GM20431 (cell line): ENCODE data around the gene SMYD1.

Source experiments
- in situ Hi-C: fragments of 300-500 bp; cut with MseI, MboI; formaldehyde crosslinking; loops from one replicate; pipeline ENCODE4 v1.15.0; 2020; ENCODE audit warnings: low sequenced_read_pairs; ENCODE audit not compliant: unreplicated experiment

SMYD1 gene

DNA sequence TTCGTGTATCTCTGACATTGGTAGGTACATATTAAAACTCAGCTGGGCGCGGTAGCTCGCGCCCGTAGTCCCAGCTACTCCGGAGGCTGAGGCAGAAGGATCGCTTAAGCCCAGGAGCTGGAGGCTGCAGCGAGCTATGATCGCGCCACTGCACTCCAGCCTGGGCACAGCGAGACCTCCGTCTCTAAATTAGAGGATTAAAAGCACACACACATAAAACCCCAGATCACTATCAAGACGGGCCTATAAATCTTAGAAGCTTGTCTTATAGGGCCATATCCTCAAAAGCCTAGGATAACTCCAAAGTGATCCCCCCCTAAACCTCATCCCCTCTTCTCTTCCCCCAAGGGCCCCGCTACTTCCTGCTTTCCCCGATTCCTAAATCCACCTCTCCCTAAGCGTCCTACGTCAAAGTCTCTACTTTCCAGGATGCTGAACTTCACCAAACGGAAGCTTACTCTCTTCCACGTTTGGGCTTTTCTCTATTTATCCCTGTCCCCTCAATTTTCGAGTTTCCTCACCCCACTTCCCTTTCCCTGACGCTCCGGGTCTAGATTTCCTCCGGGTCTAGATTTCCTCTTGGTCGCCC, 12.7 kb upstream of the SMYD1 start:
- in situ Hi-C loops = no loop called here

DNA sequence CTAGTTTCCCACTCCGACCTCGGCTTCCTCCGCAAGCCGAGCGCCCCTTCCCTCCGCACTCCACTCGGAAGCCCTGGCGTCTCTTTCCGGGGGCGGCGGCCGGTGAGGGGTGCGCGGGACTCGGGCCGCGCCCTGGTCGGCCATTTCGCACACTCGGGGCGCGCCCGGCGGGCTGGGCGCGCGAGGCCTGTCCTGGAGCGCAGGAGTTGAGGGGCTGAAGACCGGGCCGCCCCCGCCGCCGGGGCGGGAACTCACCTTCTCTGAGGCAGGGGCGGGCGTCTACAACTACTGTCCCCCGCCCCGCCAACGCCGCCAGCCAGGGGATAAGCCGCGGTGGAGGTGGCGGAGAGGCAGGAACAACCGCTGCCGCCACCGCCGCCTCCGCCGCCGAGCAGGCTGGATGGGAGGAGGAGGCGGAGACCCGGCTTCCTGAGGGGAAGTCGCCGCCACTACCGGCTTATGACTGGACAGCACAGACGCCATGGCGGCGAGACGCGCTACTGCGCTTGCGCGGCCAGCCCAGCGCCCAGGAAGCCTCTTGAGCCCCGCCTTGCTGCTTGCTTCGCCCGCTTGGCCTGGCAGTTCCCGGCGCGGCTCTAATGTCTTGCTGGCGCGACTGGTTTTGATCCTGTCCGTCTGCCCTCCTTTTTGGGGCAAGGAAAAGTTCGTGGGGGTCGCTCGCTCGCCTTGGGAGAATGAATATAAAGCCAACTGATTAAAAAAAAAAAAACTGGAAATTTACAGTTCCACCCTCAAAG, 12.1 kb upstream of the SMYD1 start, which contains the start of gene KRCC1:
KRCC1 (minus strand) TSS at position 413 of the 758 bp plus-strand sequence. CDS start 27,220 bp downstream, outside the sequence.
- in situ Hi-C loops = no loop called here

DNA sequence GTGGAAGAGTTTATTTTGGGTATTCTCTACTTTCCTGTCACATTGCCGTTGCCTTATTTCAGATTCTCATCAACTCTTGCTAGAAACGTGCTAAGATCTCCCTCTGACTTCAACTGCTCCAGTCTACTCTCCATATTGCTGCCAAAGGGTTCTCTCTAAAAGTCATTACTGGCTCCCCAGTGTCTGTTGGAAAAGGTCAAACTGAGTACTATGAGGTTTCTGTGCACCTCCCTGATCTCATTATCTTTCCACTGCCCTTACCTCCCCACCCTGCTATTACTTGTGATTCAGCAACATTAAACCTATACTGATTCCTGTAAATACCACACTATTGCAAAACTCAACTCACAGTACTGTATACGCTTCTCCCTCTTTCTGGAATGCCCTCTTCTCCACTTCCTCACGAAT, 10.2 kb upstream of the SMYD1 start:
- in situ Hi-C loops = no loop called here

DNA sequence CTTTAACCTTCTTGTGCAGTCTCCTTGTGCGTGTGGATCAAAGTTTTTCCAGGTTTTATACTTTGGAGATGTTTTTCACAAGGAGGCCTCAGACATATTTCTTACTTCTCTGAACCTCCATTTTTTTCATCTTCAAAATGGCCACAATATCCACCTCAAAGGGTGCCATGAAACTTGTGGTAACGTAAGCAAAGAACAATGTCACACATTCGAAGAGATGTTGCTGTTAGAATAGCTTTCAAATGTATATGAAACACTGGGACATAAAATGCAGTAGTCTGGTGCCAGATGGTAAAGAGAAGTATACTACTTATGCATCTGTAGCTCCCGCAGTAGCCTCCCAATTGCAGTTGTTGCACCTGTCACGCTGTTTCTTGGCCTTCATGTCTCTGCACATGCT, 9.4 kb upstream of the SMYD1 start:
- in situ Hi-C loops = no loop called here

DNA sequence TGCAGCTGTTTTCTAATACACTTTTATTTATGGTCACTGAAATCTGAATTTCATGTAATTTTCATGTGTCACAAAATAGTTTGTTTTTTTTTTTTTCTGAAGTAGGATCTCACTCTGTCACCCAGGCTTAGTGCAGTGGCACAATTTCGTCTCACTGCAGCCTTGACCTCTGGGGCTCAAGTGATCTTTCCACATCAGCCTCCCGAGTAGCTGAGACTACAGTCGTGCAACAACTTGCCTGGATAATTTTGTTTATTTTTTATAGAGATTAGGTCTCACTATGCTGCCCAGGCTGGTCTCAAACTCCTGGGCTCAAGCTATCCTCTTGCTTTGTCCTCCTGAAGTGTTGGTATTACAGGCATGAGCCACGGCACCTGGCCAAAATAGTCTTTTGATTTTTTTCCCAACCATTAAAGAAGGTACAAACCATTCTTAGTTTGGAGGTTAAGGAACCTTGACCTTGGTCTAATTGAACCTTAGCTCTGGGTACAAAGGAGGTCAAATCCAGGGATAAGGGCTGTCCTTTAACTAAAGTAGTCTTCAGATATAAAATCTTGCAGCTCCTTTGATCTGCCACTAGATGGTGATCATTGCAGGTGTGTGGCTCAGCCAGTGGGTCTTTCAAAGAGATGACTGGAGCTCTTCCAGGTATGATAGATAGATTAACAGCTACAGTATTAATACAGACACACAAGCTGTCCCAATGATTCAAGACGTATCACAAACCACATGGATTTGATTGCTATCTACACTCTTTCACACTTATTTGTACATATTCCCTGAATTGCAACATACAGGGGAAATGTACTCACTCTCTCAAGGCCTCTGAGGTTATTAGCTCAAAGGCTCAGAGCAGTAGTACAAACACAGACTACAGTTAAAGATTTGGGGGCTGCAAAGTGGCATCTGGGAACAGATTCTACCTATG, 7.4 kb upstream of the SMYD1 start:
- in situ Hi-C loops = loop anchor here (10.0 kb wide), 1 partner anchor 105 kb away; no protein-coding TSS in a partner anchor

DNA sequence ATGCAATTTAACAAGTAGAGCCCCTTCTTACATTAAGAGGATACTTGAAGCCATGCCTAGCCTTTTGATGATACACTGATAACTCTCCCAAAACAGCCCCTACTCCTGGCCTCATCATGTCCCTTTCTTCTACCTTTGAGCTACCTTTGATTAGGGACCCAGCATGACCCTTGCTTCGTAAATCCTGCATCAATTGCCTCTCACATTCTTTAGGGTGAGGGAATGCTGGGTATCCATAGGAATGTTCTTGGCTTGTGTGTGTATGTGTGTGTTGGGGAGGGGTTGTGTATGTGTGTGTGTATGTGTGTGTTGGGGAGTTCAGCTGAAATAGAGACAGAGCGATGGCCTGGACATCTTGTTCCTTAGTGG, 6.7 kb upstream of the SMYD1 start:
- in situ Hi-C loops = loop anchor here (10.0 kb wide), 1 partner anchor 104 kb away; no protein-coding TSS in a partner anchor

DNA sequence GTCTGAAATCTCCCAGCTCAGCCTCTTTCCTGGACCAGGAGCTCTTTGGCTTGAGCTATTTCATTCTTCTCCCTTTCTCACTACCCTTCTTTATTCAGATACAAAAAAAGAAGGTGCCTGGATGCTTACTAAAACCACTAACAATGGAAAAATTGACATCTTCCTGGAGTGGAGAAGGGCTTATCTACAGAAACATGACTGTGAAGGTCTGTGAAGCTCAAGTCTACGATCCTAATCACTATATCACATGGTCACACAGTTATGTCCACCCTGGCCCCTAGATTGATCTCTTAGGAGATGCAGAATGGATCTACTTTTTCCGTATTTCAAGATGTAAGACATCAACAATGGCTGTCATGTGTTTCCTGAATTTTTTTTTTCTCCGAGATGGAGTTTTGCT, 6.3 kb upstream of the SMYD1 start:
- in situ Hi-C loops = loop anchor here (10.0 kb wide), 1 partner anchor 104 kb away; no protein-coding TSS in a partner anchor

DNA sequence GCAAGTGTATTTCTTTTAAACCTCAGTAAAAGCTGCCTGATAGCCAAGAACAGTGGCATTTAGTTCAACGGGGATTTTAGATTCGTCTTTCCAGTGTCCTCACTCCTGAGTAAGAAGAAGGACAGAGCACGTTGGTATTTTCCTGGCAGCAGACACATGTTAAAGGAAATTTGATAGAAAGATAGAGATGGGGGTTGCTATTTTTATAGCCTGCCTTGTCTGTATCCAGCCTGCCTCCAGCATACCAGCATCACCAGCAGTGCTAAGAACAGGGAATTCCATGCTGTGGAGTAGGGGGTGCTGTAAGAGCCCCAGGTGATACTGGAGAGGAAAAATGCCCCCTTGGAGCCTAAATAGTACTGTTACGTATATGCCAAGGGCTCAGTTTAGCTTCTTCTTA, 1.1 kb upstream of the SMYD1 start:
- in situ Hi-C loops = loop anchor here (10.0 kb wide), 1 partner anchor 98 kb away; no protein-coding TSS in a partner anchor

DNA sequence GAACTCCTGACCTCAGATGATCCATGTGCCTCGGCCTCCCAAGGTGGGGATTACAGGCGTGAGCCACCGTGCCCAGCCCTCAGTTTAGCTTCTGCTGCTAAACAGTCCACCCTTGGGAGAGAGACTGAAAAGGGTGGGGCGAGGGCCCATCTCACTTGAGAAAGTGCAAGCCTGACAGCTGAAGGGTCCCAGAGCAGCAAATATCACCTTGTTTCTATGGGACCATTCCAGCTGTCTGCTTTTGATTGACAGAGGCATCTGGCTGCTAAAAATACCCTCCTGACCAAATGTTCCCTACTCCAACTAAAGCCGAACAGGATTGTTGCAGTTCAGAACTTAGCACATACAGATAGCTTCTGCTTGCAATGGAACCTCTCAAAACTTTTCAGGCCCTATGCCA, 436 bp upstream of the SMYD1 start:
- in situ Hi-C loops = loop anchor here (10.0 kb wide), 1 partner anchor 98 kb away; no protein-coding TSS in a partner anchor

DNA sequence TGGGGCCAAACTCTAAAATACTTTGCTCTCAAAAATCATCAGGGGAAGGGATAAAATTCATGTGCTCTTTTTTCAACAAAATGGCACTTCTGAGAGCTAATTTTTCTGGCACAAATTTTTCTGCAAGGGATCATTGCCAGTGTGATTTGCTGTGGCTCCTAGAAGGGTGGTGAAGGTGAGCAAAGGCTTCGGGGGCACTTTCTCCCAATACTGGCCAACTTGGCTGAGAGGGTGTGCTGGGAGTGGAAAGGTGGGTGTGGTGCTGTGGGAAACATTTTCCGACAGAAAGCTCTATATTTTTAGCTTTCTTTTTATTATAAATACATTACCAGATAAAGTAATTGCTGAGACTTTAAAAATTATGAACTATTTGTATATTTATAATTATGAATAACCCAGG, 419 bp downstream of the SMYD1 start:
- in situ Hi-C loops = loop anchor here (10.0 kb wide), 1 partner anchor 97 kb away; no protein-coding TSS in a partner anchor

DNA sequence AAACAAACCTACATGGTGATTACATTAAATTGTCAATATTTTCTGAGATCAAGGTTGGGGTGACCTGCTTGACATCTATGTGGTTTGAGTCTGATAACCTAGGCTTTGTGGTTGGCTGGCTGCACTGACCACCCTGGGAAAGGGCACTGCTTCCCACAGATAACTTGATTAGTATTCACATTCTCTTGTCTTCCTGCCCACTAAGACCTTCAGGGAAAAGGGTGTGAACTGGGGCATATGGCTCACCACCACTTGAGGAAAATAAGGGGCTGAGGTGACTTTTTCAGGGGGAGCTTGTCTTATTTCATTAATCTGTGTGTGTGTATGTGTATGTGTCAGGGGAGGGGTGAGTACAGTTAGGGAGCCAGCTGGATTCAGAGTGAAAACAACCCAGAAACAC, 1.5 kb downstream of the SMYD1 start:
- in situ Hi-C loops = loop anchor here (10.0 kb wide), 1 partner anchor 96 kb away; no protein-coding TSS in a partner anchor

DNA sequence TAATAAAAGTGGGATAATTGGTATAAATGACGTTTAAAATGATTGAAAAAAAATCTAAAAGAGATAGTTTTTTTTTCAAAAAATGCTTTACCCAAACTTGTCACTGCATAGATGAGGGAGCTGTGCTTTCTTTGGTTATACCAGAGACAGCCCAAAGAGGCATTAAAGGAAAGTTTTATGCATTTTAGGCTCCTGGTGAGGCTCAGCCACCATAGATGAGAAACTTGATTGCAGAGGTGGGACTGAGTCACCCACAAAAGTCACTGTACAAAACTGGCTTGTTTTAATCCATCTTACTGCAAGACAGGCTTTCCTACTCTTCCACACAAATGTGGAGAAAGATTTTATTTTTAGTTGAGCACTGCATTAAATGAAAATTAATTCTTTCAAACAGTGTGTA, 2.4 kb downstream of the SMYD1 start:
- in situ Hi-C loops = no loop called here

DNA sequence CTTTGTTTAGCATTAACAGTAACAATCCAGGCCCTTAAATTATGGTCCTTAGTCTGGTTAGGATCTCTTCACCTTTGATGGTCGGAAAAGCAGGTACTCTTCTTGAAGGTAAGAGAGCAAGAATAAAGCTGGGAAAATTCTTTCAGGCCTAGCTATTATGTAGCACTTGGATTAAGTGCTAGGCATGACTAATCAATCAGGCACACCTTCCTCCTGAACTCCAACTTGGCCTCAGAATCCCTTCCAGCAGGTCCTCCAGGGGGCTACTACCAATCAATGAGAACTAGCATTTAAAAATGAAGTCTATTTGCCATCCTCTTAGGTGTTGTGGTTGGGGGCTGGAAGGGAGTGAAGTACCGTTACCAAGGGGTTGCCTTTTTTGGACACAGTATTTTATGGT, 3.7 kb downstream of the SMYD1 start:
- in situ Hi-C loops = no loop called here

DNA sequence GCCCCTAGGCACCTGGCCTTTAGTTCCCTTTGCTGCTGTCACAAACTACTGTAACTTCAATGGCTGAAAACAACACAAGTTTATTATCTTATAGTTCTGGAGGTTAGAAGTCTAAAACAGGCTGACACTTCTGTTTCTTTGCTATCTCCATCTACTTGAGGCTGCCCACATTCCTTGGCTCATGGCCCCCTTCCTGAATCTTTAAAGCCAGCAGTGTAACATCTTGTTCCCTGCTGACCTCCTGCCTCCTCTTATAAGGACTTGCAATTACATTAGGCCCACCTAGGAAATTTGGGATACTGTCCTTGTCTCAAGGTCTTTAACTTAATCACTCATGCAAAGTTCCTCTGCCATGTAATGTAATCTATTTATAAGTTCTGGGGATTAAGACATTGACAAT, 6.5 kb downstream of the SMYD1 start:
- in situ Hi-C loops = no loop called here

DNA sequence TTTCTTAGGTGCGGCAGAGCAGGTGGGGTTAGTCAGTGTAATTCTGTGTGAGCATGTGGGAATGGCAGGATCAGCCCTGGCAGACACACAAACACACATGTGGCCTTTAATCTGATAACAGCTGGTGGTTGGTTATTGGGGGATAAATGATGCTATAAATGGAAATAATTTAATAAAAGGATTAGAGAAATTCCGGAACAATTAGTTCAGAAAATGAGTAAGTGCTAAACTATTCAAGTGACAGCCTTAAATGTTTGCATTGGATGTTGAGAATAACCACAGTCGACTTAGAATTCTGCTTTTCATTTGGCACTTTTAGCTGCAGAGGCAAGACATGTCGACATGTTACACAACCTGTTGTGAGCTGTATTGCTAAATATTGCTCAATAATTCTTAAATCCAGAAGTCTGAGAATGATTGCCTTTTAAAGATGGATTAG, 7.2 kb downstream of the SMYD1 start:
- in situ Hi-C loops = no loop called here

DNA sequence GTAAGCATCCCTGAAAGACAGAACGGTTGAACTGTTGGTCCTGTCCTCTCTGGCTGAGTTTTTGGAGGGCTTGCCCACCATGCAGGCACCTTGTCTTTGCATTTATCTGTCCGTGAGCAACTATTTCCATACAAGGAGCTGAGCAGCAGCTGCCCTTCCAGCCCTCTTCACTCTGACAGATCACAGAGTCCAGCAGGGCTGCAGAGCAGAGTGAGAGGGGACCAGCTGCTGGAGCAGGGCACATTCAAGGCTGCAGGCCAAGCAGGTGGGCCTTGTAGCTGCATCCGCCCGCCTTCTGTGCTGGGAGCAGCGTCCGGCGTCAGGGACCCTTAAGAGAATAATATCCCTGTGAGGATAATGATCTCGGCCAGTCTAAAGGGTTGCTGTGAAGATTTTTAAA, 9.5 kb downstream of the SMYD1 start:
- in situ Hi-C loops = no loop called here

DNA sequence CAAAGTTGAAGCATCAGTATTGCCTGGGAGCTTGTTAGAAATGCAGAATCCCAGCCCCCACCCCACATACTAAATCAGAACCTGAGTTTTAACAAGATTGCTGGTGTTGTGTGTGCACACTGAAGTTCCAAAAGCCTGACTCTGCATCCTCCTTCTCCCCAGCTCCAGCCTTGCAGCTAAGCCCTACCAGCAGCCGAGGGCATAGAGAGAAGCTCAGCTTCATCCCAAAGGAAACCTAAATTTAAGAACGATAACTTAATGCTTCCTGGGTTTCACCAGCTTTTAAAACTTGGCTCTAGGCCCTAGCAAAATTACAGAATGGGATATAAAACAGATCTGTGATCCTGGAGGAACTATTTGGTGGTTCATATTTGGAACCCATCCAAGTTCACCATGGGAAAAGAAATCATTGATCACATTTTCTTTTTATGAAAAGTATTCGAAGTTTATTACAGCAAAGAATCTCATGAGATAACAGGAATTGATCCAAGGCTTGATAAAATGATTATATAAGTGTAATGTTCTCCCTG, 11.1 kb downstream of the SMYD1 start:
- in situ Hi-C loops = no loop called here

DNA sequence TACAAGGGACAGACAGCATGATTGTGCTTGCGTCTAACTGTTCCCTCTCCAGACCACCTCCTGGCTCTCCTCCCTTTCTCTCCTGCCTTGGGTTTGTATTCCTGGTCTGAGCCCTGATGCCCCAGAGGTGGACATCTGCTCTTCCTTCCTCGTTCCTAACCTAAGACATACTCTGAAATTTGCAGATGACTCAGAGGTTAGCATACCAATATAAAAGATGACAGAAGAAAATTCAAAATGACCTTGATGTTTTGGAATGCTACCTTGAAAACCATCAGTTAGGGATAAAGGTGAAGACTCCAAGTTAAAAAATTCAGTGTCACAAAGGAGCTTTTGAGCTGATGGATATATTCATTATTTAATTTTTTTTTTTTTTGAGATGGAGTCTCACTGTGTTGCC, 12.9 kb downstream of the SMYD1 start:
- in situ Hi-C loops = no loop called here

DNA sequence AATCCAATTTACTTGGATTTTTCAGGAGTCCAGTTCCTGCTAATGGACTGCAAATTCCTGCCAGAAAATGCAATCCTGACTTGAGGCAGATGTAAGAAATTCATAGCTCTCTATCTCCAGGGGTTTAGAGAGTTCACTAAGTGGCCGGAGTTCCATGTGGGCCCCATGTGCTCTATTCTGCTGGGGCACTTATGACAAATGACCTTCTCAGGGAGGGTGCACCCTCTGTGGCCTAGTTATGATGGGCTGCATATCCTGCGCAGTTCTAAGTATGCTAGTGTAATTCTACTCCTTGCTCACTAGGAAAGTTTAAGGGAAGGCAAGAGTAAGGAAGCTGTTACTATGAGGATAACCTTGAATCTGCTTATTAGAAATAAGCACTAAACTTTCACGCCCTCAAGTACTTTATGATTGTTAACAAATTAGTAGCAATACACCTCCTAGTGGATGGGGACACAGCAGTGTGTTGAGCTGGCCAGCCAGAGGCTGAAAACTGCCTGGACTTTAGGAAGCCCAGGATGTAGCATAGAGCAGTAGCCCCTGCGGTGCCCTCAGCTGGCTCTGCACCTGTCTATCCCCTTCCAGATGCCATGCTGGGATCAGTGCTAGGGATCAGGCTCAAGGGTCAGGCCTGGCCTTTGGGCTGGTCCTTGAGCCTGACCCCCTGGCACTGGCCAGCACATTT, 14.4 kb downstream of the SMYD1 start:
- in situ Hi-C loops = no loop called here

DNA sequence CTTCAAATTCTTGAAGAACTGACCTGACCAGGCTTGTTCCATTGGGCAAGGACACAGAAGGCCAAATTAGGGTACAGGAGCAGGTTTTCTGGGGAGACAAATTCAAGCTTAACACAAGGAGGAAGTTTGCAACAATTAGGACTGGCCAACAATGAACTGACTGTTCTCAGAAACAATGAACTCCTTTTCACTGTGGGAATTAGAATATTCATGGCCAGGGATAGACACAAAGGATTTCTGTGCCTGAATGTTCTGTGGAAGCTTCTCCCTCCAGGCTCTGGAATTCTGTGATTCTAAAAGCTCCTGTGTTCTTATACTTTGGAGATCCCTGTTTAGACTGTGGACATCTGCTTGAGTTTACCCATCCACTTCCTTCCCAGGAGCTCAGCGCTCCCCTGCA, 15.2 kb downstream of the SMYD1 start:
- in situ Hi-C loops = no loop called here
